ENCODE results near the gene PTPRM. TPM values are rescaled to one million over a fixed set of nuclear protein-coding genes. Genes with fewer than 3 reads are reported as not detected.

Gene PTPRM
- total RNA-seq, 1 experiment from 2014 or later, result 6.2 TPM

DNA sequence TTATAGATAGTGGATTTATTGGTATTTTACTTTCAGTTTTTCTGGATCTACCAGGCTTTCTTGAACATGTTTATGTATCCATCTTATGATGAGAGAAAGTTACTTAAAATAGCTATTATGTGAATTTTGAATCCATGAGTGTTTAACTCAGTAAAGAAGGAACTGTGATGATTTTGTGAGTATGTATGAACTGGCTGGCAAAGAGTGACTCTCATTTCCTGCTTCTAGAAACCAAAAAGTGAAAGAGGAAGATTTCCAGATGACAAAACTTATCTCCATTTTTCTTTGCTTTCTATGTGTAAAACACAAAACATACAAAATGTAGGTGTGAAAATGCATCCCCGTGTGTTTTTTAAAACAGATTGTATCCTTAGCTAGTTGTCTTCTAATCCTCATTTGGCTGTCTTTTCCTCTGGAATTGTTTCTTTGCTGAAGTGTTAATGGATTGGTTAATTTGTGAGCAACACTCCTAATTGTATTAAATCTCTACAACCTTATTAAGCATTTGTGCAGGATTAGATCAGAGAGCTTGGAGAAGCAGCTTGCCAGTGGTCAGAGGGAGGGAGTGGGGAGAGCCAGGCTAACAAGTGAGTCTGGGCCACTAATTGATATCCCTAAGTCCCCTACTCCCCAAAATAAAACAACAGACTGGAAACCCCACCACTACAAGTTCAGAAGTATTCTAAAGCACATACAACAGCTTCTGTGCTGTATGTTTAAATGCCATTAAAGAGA, 23.9 kb downstream of the PTPRM start:
- Histone ChIP-seq H3K4ac (ENCODE audit: low read depth, low read length) (no peak overlapping the region), H3K14ac (ENCODE audit: insufficient read depth, low read length) (no peak overlapping the region), H2BK15ac (ENCODE audit: low read depth, low read length) (no peak overlapping the region), H2AFZ (ENCODE audit: low read length) (no peak overlapping the region), H3K18ac (ENCODE audit: insufficient read length, low read depth, low read length) (no peak overlapping the region), H4K8ac (replicated peaks; ENCODE audit: insufficient read length, low read depth, low read length) (no peak overlapping the region), H3K23me2 (ENCODE audit: insufficient read length, low read depth, low read length, poor library complexity, severe bottlenecking) (no peaks in the 10 kb centered on the region), H3K27ac (ENCODE audit: insufficient read length, low read depth, low read length) (no peak overlapping the region), H3K23ac (ENCODE audit: insufficient read length, low read depth, low read length) (no peak overlapping the region), H2AK5ac (ENCODE audit: insufficient read length, low read length) (no peak overlapping the region), H2BK20ac (ENCODE audit: low read depth, low read length, poor library complexity, severe bottlenecking) (no peak overlapping the region), H3K9me3 (ENCODE audit: control insufficient read depth, low read depth, low read length) (no peaks in the 10 kb centered on the region), H3K9ac (ENCODE audit: extremely low read depth, insufficient read length, low read length) (no peak overlapping the region), H4K5ac (ENCODE audit: insufficient read length, low read depth, low read length) (no peak overlapping the region), H4K20me1 (ENCODE audit: control insufficient read depth, insufficient read depth, insufficient read length) (no peaks in the 10 kb centered on the region), H2BK120ac (ENCODE audit: low read depth, low read length, poor library complexity, severe bottlenecking) (no peak overlapping the region), H3K79me1 (ENCODE audit: insufficient read depth, low read depth, low read length, poor library complexity, severe bottlenecking) (no peaks in the 10 kb centered on the region), H3T11ph (ENCODE audit: low read length) (no peak overlapping the region), H3K27me3 (ENCODE audit: insufficient read depth, low read length) (no peaks in the 10 kb centered on the region), H3K79me2 (ENCODE audit: insufficient read depth, low read length) (no peaks in the 10 kb centered on the region), H3K4me1 (ENCODE audit: insufficient read depth, low read length) (no peaks in the 10 kb centered on the region), H3K4me2 (ENCODE audit: insufficient read depth, insufficient read length, low read length) (no peak overlapping the region), H2BK12ac (ENCODE audit: insufficient read length, low read depth, low read length) (no peak overlapping the region), H2BK5ac (ENCODE audit: insufficient read length, low read length) (no peak overlapping the region), H4K91ac (ENCODE audit: insufficient read length, low read depth, low read length) (no peak overlapping the region), H3K56ac (ENCODE audit: insufficient read length, low read depth, low read length) (no peak overlapping the region)
- peaks cover 4 to 15% of the 10 kb centered on the region in 2 experiments; a peak in 3 of 4 replicates for H3K4me1 Mint-ChIP-seq
- no CpG with 5 or more reads among the region's 1 CpG for WGBS (ENCODE audit: extremely low coverage, insufficient read length, low lambda C conversion rate)
- H3K27me3 Mint-ChIP-seq (ENCODE audit: low read depth), result no peaks in the 10 kb centered on the region
- DNase-seq, result no peak
- no peak overlapping the region for H3K27ac Mint-ChIP-seq
- H3K36me3 Mint-ChIP-seq (ENCODE audit: insufficient read depth in 1 of 3, low read depth in 3 of 3), result no peaks in the 10 kb centered on the region
- no peaks in the 10 kb centered on the region for H3K9me3 Mint-ChIP-seq
- no peak overlapping the region for H3K4me3 Mint-ChIP-seq
- TF ChIP-seq, protein P1, sequence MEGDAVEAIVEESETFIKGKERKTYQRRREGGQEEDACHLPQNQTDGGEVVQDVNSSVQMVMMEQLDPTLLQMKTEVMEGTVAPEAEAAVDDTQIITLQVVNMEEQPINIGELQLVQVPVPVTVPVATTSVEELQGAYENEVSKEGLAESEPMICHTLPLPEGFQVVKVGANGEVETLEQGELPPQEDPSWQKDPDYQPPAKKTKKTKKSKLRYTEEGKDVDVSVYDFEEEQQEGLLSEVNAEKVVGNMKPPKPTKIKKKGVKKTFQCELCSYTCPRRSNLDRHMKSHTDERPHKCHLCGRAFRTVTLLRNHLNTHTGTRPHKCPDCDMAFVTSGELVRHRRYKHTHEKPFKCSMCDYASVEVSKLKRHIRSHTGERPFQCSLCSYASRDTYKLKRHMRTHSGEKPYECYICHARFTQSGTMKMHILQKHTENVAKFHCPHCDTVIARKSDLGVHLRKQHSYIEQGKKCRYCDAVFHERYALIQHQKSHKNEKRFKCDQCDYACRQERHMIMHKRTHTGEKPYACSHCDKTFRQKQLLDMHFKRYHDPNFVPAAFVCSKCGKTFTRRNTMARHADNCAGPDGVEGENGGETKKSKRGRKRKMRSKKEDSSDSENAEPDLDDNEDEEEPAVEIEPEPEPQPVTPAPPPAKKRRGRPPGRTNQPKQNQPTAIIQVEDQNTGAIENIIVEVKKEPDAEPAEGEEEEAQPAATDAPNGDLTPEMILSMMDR (conservative IDR thresholded peaks at IDR 0.05), result no peak
